K562 (cell line): ENCODE measurements around the gene IRF8. TPM values are rescaled to one million over a fixed set of nuclear protein-coding genes. Genes with fewer than 3 reads are reported as not detected.

Source experiments
- ATAC-seq: fragments of 200-7000 bp; cut with Tn5 transposase; 3 replicates; pipeline ENCODE4 v1.9.1; 2020; ENCODE audit warnings: moderate library complexity
- BruUV-seq: library from RNA; stranded (reverse); fragments of 400-500 nt; replicated peaks from 2 replicates; lab custom pipeline; 2021; lab: Mats Ljungman, UMichigan
- CTCF ChIA-PET: fragments of 300-600 bp; formaldehyde crosslinking; extraction: SDS; loops from one replicate; lab custom pipeline; 2021; ENCODE audit warnings: low intra/inter-chr PET ratio; lab: Yijun Ruan, JAX
- POLR2A ChIA-PET: fragments of 300-600, 350-650 bp; sonication (Branson Sonifier 250); formaldehyde crosslinking; extraction: SDS; loops from one replicate; lab custom pipeline; 2021; ENCODE audit warnings: antibody characterized with exemption, inconsistent platforms; lab: Yijun Ruan, JAX
- DNase-seq, 4 experiments: peaks; one replicate each; pipeline versions ENCODE4 v3.0.0 to v3.0.0-alpha.2; 2011 to 2018; ENCODE audit warnings: low spot score in 3 of 4, mixed read lengths in 3 of 4; ENCODE audit errors: extremely low read depth in 1 of 4
- FAIRE-seq: peaks from 2 replicates; lab custom pipeline; 2011; peaks lifted over from hg19 to GRCh38; lab: Jason Lieb, UNC
- H2AFZ ChIP-seq: 2 replicates; pipeline ENCODE4 v1.6.0; 2011; ENCODE audit warnings: low read depth, low read length, control low read depth, inconsistent platforms
- H3K27ac ChIP-seq: fragments of 200-600 bp; 3 replicates; pipeline ENCODE4 v1.8.0; 2011; ENCODE audit warnings: low read depth, mild to moderate bottlenecking, control low read depth, inconsistent platforms, low read length, moderate library complexity, mixed read lengths; ENCODE audit errors: extremely low read depth
- H3K27me3 ChIP-seq, 2 experiments: fragments of 300-600 bp in 1 of 2; 2 replicates in 1 of 2; 3 replicates in 1 of 2; pipeline versions ENCODE4 v1.6.0 to v1.8.0; 2011; ENCODE audit warnings: inconsistent platforms in 2 of 2, low read length in 2 of 2, mild to moderate bottlenecking in 1 of 2, mixed read lengths in 1 of 2, moderate library complexity in 1 of 2; ENCODE audit not compliant: control insufficient read depth in 2 of 2, insufficient read depth in 2 of 2
- H3K36me3 ChIP-seq: fragments of 300-600 bp; 3 replicates; pipeline ENCODE4 v1.8.0; 2011; ENCODE audit warnings: mild to moderate bottlenecking, low read length, inconsistent platforms; ENCODE audit not compliant: control insufficient read depth, insufficient read depth
- H3K4me1 ChIP-seq, 2 experiments: fragments of 200-600 bp in 1 of 2; replicated peaks in 1 of 2; 2 replicates in 1 of 2; 3 replicates in 1 of 2; pipeline versions ENCODE4 v1.5.1 to v1.8.0; 2011; ENCODE audit warnings: inconsistent platforms in 2 of 2, low read length in 2 of 2, mild to moderate bottlenecking in 1 of 2, mixed read lengths in 1 of 2, moderate library complexity in 1 of 2; ENCODE audit not compliant: control insufficient read depth in 2 of 2, insufficient read depth in 2 of 2
- H3K4me2 ChIP-seq: 2 replicates; pipeline ENCODE4 v1.6.1; 2011; ENCODE audit warnings: low read length, control low read depth, inconsistent platforms, mixed read lengths; ENCODE audit not compliant: insufficient read depth
- H3K4me3 ChIP-seq: fragments of 200-600 bp; sonication (generic), shearing (Covaris generic); 2 replicates; pipeline ENCODE4 v1.5.1; 2016; ENCODE audit warnings: control low read depth, inconsistent platforms
- H3K79me2 ChIP-seq: fragments of 200-600 bp; 3 replicates; pipeline ENCODE4 v1.8.0; 2011; ENCODE audit warnings: low read length, inconsistent platforms; ENCODE audit not compliant: control insufficient read depth, insufficient read depth
- H3K9ac ChIP-seq, 2 experiments: 2 replicates each; pipeline versions ENCODE4 v1.6.0 to v1.6.1; 2011; ENCODE audit warnings: low read depth in 2 of 2, low read length in 2 of 2, control low read depth in 1 of 2, inconsistent platforms in 1 of 2, mild to moderate bottlenecking in 1 of 2, mixed read lengths in 1 of 2; ENCODE audit not compliant: insufficient read depth in 1 of 2
- H3K9me1 ChIP-seq: one replicate; pipeline ENCODE4 v1.6.0; 2011; ENCODE audit warnings: inconsistent platforms, mild to moderate bottlenecking, low read length, moderate library complexity; ENCODE audit not compliant: control insufficient read depth, insufficient read depth
- H3K9me3 ChIP-seq: replicated peaks from 2 replicates; pipeline ENCODE4 v1.5.1; 2011; ENCODE audit warnings: low read depth, low read length, inconsistent platforms; ENCODE audit not compliant: control insufficient read depth, insufficient read depth
- H4K20me1 ChIP-seq: replicated peaks from 2 replicates; pipeline ENCODE4 v1.6.1; 2011; ENCODE audit warnings: low read length, inconsistent platforms, mixed read lengths; ENCODE audit not compliant: control insufficient read depth, insufficient read depth
- CBFA2T3 ChIP-seq: fragments of 450-650 bp; IDR thresholded peaks from 2 replicates; pipeline ENCODE4 v1.6.1; 2017
- CHD2 ChIP-seq: IDR thresholded peaks from 2 replicates; pipeline ENCODE4 v1.6.1; 2011; ENCODE audit warnings: low read depth, low read length
- ETV6 ChIP-seq, 3 experiments: fragments of 150-350 bp in 1 of 3; sonication (generic) in 1 of 3; formaldehyde crosslinking in 1 of 3; IDR thresholded peaks; 2 replicates each; pipeline versions ENCODE4 v1.6.1 to v1.8.0; 2014 to 2022; ENCODE audit warnings: borderline replicate concordance in 2 of 3, low read depth in 2 of 3, antibody characterized with exemption in 1 of 3, low read length in 1 of 3, mild to moderate bottlenecking in 1 of 3, missing genetic modification reagents in 1 of 3
- FOXK2 ChIP-seq, 2 experiments: fragments of 450-650 bp; IDR thresholded peaks in 1 of 2; conservative IDR thresholded peaks in 1 of 2; 2 replicates each; pipeline ENCODE4 v1.6.1; 2016; ENCODE audit warnings: low read depth in 2 of 2, mild to moderate bottlenecking in 1 of 2
- HMG20B ChIP-seq: fragments of 250-450 bp; sonication (Bioruptor Pico); IDR thresholded peaks from 2 replicates; pipeline ENCODE4 v1.5.0; 2021; ENCODE audit warnings: mild to moderate bottlenecking
- LARP7 ChIP-seq: fragments of 450-650 bp; IDR thresholded peaks from 2 replicates; pipeline ENCODE4 v1.6.1; 2016
- LCOR ChIP-seq: sonication (generic); formaldehyde crosslinking; IDR thresholded peaks from 2 replicates; pipeline ENCODE4 v1.8.0; 2022; ENCODE audit warnings: mild to moderate bottlenecking, missing genetic modification reagents
- RBM34 ChIP-seq: fragments of 200-400 bp; formaldehyde crosslinking; IDR thresholded peaks from 2 replicates; pipeline ENCODE4 v1.6.1; 2018; ENCODE audit warnings: low read length, borderline replicate concordance; ENCODE audit not compliant: insufficient read depth
- SRF ChIP-seq, 2 experiments: fragments of 250-450, 450-650 bp in 1 of 2; sonication (Bioruptor Pico) in 1 of 2; sonication (generic) in 1 of 2; formaldehyde crosslinking; IDR thresholded peaks; 2 replicates each; pipeline versions ENCODE4 v1.5.0 to v1.5.1; 2020 to 2022; ENCODE audit warnings: mild to moderate bottlenecking in 1 of 2, missing genetic modification reagents in 1 of 2
- VEZF1 ChIP-seq: fragments of 200-800 bp; sonication (Bioruptor generic); IDR thresholded peaks from 2 replicates; pipeline ENCODE4 v1.6.1; 2017; ENCODE audit warnings: missing genetic modification characterization, missing compliant biosample characterization
- ZBTB2 ChIP-seq: fragments of 450-650 bp; IDR thresholded peaks from 2 replicates; pipeline ENCODE4 v1.6.1; 2016; ENCODE audit warnings: antibody characterized with exemption
- ZFP36 ChIP-seq: fragments of 150-350 bp; IDR thresholded peaks from 2 replicates; pipeline ENCODE4 v1.6.1; 2018; ENCODE audit warnings: low read length, low read depth; ENCODE audit not compliant: partially characterized antibody
- ZHX1 ChIP-seq: fragments of 150-350 bp; conservative IDR thresholded peaks from 2 replicates; pipeline ENCODE4 v1.6.1; 2014; ENCODE audit warnings: low read length
- ZNF217 ChIP-seq: sonication (generic); formaldehyde crosslinking; IDR thresholded peaks from 2 replicates; pipeline ENCODE4 v1.8.0; 2022; ENCODE audit warnings: mild to moderate bottlenecking, missing genetic modification reagents
- ZNF224 ChIP-seq: sonication (generic); formaldehyde crosslinking; IDR thresholded peaks from 2 replicates; pipeline ENCODE4 v1.8.0; 2022; ENCODE audit warnings: mild to moderate bottlenecking, missing genetic modification reagents
- ZNF740 ChIP-seq, 3 experiments: fragments of 200-800 bp in 1 of 3; sonication (Bioruptor generic) in 1 of 3; sonication (generic) in 1 of 3; formaldehyde crosslinking in 1 of 3; IDR thresholded peaks; 2 replicates each; pipeline versions ENCODE4 v1.6.1 to v1.8.0; 2016 to 2022; ENCODE audit warnings: mild to moderate bottlenecking in 2 of 3, missing compliant biosample characterization in 2 of 3, missing genetic modification characterization in 2 of 3, missing genetic modification reagents in 1 of 3
- WGBS: fragments of 100-300 bp; shearing (Covaris generic); methylation state at CpG from one replicate; pipeline ENCODE4 v1.1.6; 2016; ENCODE audit warnings: low coverage, mixed read lengths; ENCODE audit not compliant: insufficient coverage; ENCODE audit errors: missing lambda C conversion rate; 5-methylcytosine and 5-hydroxymethylcytosine counted together
- in situ Hi-C: fragments of 300-500 bp; cut with MboI; formaldehyde crosslinking; loops from 4 replicates; pipeline ENCODE4 v1.15.0; 2018; ENCODE audit warnings: inconsistent platforms, mixed read lengths
- intact Hi-C: fragments of 100-400 bp; cut with micrococcal nuclease; formaldehyde crosslinking; loops from 2 replicates; pipeline ENCODE4 v1.14.2; 2022
- polyA plus RNA-seq, 8 experiments: library from polyadenylated mRNA; depleted of rRNA in 4 of 8; stranded (reverse) in 5 of 8; unstranded in 3 of 8; fragments of >200 nt; fragmentation: Nextera tagmentation in 2 of 8; fragmentation: Illumina TruSeq in 1 of 8; extraction: Ambion mirVana in 2 of 8; extraction: Trizol in 1 of 8; gene quantifications; 2 replicates each; pipeline versions ENCODE4 v1.2.1 to v1.2.3, GENCODE V29; 2011 to 2014; ENCODE audit warnings: inconsistent platforms in 1 of 8, missing spikeins in 1 of 8
- total RNA-seq, 7 experiments: library from RNA; depleted of rRNA in 6 of 7; stranded (reverse); fragments of >200 nt in 6 of 7; fragmentation: Illumina TruSeq in 2 of 7; extraction: Trizol in 2 of 7; gene quantifications; 2 replicates each; pipeline versions ENCODE4 v1.2.1 to v1.2.3, GENCODE V29; 2011 to 2021; ENCODE audit warnings: low replicate concordance in 1 of 7

The IRF8 gene
- total and polyA plus RNA-seq, 9 of the 15 experiments (the other 6 are each of a cell fraction or from before 2014, with no cell fraction given) = 0.01 to 0.98 TPM; not detected in 7

- 10% methylated on average over 5 of the region's 5 CpGs for WGBS
- Histone ChIP-seq H3K4me2 (no peak overlapping the region), H3K79me2 (no peaks in the 10 kb centered on the region), H3K9me1 (no peaks in the 10 kb centered on the region), H3K27ac (no peak overlapping the region), H3K9ac (no peak overlapping the region), H3K27me3 (peaks cover 23 to 53% of the 10 kb centered on the region in 2 experiments; a peak in 4 of 5 replicates), H3K4me1 (no peaks in the 10 kb centered on the region), H3K4me3 (no peak overlapping the region), H3K36me3 (no peaks in the 10 kb centered on the region), H3K9me3 (no peaks in the 10 kb centered on the region), H2AFZ (no peak overlapping the region), H4K20me1 (0 out of 2 replicates have a peak, but pooled peaks cover 3% of the 10 kb centered on the region)
- FAIRE-seq (no peak), DNase-seq (no peak), ATAC-seq (no peak)
- ChIA-PET POLR2A (no interaction called here), CTCF (no interaction called here)
- intact Hi-C loops = no loop called here
- BruUV-seq = no TSS peak
- in situ Hi-C loops = no loop called here
- TF ChIP-seq CBFA2T3 (no peak), CHD2 (no peak), ZFP36 (no peak), ZNF740 (CRISPR knock-in tag; IDR thresholded peaks at IDR 0.05) (no peak), ZNF740 (tag; IDR thresholded peaks at IDR 0.05) (no peak), RBM34 (no peak), HMG20B (CRISPR knock-in tag) (no peak), ZNF224 (CRISPR knock-in tag) (no peak), LCOR (no peak), SRF (CRISPR knock-in tag; IDR thresholded peaks at IDR 0.05) (no peak), ETV6 (IDR thresholded peaks at IDR 0.05; ENCODE audit: borderline replicate concordance in 1 of 2, low read depth in 2 of 2, low read length in 1 of 2) (no peak), ETV6 (CRISPR knock-in tag; IDR thresholded peaks at IDR 0.05; ENCODE audit: borderline replicate concordance) (no peak), ZHX1 (no peak), FOXK2 (conservative IDR thresholded peaks at IDR 0.05 in 1 of 2, IDR thresholded peaks at IDR 0.05 in 1 of 2; ENCODE audit: low read depth in 2 of 2) (no peak), VEZF1 (CRISPR knock-in tag) (no peak), LARP7 (no peak), ZNF217 (no peak), ZBTB2 (no peak)
Measured at GRCh38 chr16:85863384-85863774, 35.6 kb upstream of the IRF8 start.
